HUES64 (cell line): ENCODE data around the gene SUMO2.
"Not testable (repeated sequence)": the region's sequence is repeated elsewhere in the genome, so short reads cannot be mapped to it uniquely, and the experiment has no call there.

Experiments
- H3K27ac ChIP-seq: 2 replicates; pipeline ENCODE4 v1.7.0; 2013; ENCODE audit warnings: low read depth, low read length, inconsistent platforms
- H3K27me3 ChIP-seq: 2 replicates; pipeline ENCODE4 v1.6.1; 2013; ENCODE audit warnings: mild to moderate bottlenecking, low read length; ENCODE audit not compliant: insufficient read depth
- H3K36me3 ChIP-seq: 2 replicates; pipeline ENCODE4 v1.6.1; 2013; ENCODE audit warnings: mild to moderate bottlenecking, low read length; ENCODE audit not compliant: insufficient read depth
- H3K4me1 ChIP-seq: 2 replicates; pipeline ENCODE4 v1.6.1; 2013; ENCODE audit warnings: mild to moderate bottlenecking, low read length, moderate library complexity; ENCODE audit not compliant: insufficient read depth
- H3K4me3 ChIP-seq: 2 replicates; pipeline ENCODE4 v1.5.1; 2013; ENCODE audit warnings: mild to moderate bottlenecking, low read length, moderate library complexity
- H3K9ac ChIP-seq: 2 replicates; pipeline ENCODE4 v1.6.1; 2013; ENCODE audit warnings: mild to moderate bottlenecking, low read depth, low read length
- H3K9me3 ChIP-seq: 2 replicates; pipeline ENCODE4 v1.6.1; 2013; ENCODE audit warnings: low read depth, low read length; ENCODE audit not compliant: insufficient read depth
- WGBS: fragments of 150-250, 120-280 bp; methylation state at CpG from one replicate; pipeline ENCODE4 v1.1.7; 2013; ENCODE audit warnings: missing lambda C conversion rate; 5-methylcytosine and 5-hydroxymethylcytosine counted together

The SUMO2 gene

GRCh38 chr17:75158480-75158879 is 24.3 kb downstream of the SUMO2 start:
- H3K27me3 ChIP-seq, H3K36me3 ChIP-seq, H3K4me1 ChIP-seq, H3K9me3 ChIP-seq, H3K9ac ChIP-seq, H3K4me3 ChIP-seq, H3K27ac ChIP-seq: not testable (repeated sequence)
- WGBS, result 92% methylated on average over 8 of the region's 8 CpGs

- Histone ChIP-seq H3K36me3 (no peaks in the 10 kb centered on the region), H3K9ac (0 out of 2 replicates have a peak overlapping the region, but pooled peaks have one; percentile 0), H3K27me3 (no peaks in the 10 kb centered on the region), H3K4me3 (peak overlapping the region; percentile 45), H3K9me3 (no peaks in the 10 kb centered on the region), H3K27ac (peak overlapping the region; percentile 68; the same call in 1 of the 2 replicates), H3K4me1 (peaks cover 23% of the 10 kb centered on the region)
- 78% methylated on average over 2 of the region's 3 CpGs for WGBS
Measured at GRCh38 chr17:75155191-75155601, 27.6 kb downstream of the SUMO2 start.

GRCh38 chr17:75154195-75155106 is 28.3 kb downstream of the SUMO2 start, which contains the start of gene JPT1:
Gene JPT1 (minus strand): TSS chr17:75154512. CDS start chr17:75154397, 115 bp downstream.
- peaks cover 5% of the 10 kb centered on the region; the same call in 1 of the 2 replicates for H3K36me3 ChIP-seq
- no peaks in the 10 kb centered on the region for H3K27me3 ChIP-seq
- H3K9ac ChIP-seq, result peak within 1 kb of the TSS; percentile 95
- peak within 1 kb of the TSS; percentile 94 for H3K4me3 ChIP-seq
- peaks cover 23% of the 10 kb centered on the region for H3K4me1 ChIP-seq
- WGBS, result 2% methylated on average over 67 of the region's 67 CpGs
- peak within 1 kb of the TSS; percentile 78 for H3K27ac ChIP-seq
- no peaks in the 10 kb centered on the region for H3K9me3 ChIP-seq

- H3K36me3 ChIP-seq, result peaks cover 9% of the 10 kb centered on the region
- H3K4me3 ChIP-seq, result peak overlapping the region; percentile 94
- WGBS, result under 1% methylated on average over 35 of the region's 35 CpGs
- H3K9ac ChIP-seq, result peak overlapping the region; percentile 95
- H3K4me1 ChIP-seq, result peaks cover 23% of the 10 kb centered on the region
- H3K9me3 ChIP-seq, result no peaks in the 10 kb centered on the region
- H3K27me3 ChIP-seq, result no peaks in the 10 kb centered on the region
- peak overlapping the region; percentile 78 for H3K27ac ChIP-seq
Measured at GRCh38 chr17:75153780-75154194, 29.0 kb downstream of the SUMO2 start.

GRCh38 chr17:75152922-75153779 is 29.6 kb downstream of the SUMO2 start:
- Histone ChIP-seq H3K4me3 (peak overlapping the region; percentile 94), H3K9ac (peak overlapping the region; percentile 95), H3K36me3 (peaks cover 15% of the 10 kb centered on the region), H3K27ac (peak overlapping the region; percentile 78), H3K27me3 (no peaks in the 10 kb centered on the region), H3K9me3 (no peaks in the 10 kb centered on the region), H3K4me1 (peaks cover 23% of the 10 kb centered on the region)
- under 1% methylated on average over 28 of the region's 28 CpGs for WGBS

GRCh38 chr17:75152523-75152921 is 30.2 kb downstream of the SUMO2 start:
- Histone ChIP-seq H3K36me3 (peaks cover 21% of the 10 kb centered on the region), H3K27ac (peak overlapping the region; percentile 71; the same call in 1 of the 2 replicates), H3K9me3 (no peaks in the 10 kb centered on the region), H3K4me1 (peaks cover 23% of the 10 kb centered on the region), H3K4me3 (peak overlapping the region; percentile 94), H3K9ac (peak overlapping the region; percentile 95), H3K27me3 (no peaks in the 10 kb centered on the region)
- WGBS, result 17% methylated on average over 5 of the region's 6 CpGs

- no peak overlapping the region for H3K27ac ChIP-seq
- 72% methylated on average over 3 of the region's 6 CpGs for WGBS
Measured at GRCh38 chr17:75151930-75152329, 30.8 kb downstream of the SUMO2 start.

GRCh38 chr17:75147878-75148546 is 34.7 kb downstream of the SUMO2 start:
- H3K36me3 ChIP-seq, result peaks cover 66% of the 10 kb centered on the region
- no peaks in the 10 kb centered on the region for H3K9me3 ChIP-seq
- no peak overlapping the region for H3K9ac ChIP-seq
- H3K27ac ChIP-seq, result no peak overlapping the region
- H3K4me1 ChIP-seq, result peaks cover 13% of the 10 kb centered on the region
- WGBS, result 98% methylated on average over 6 of the region's 6 CpGs
- no peaks in the 10 kb centered on the region for H3K27me3 ChIP-seq
- H3K4me3 ChIP-seq, result no peak overlapping the region

More at GRCh38 chr17:75151930-75152329, 30.8 kb downstream of the SUMO2 start:
- Histone ChIP-seq H3K4me3 (peak overlapping the region; percentile 94), H3K27me3 (no peaks in the 10 kb centered on the region), H3K4me1 (peaks cover 23% of the 10 kb centered on the region), H3K36me3 (peaks cover 27% of the 10 kb centered on the region), H3K9me3 (no peaks in the 10 kb centered on the region), H3K9ac (peak overlapping the region; percentile 95; the same call in 1 of the 2 replicates)

GRCh38 chr17:75146592-75146991 is 36.2 kb downstream of the SUMO2 start:
- H3K4me1 ChIP-seq, result no peaks in the 10 kb centered on the region
- peaks cover 79% of the 10 kb centered on the region for H3K36me3 ChIP-seq
- 92% methylated on average over 3 of the region's 3 CpGs for WGBS
- no peak overlapping the region for H3K9ac ChIP-seq
- H3K4me3 ChIP-seq, result no peak overlapping the region
- no peak overlapping the region for H3K27ac ChIP-seq
- no peaks in the 10 kb centered on the region for H3K9me3 ChIP-seq
- H3K27me3 ChIP-seq, result no peaks in the 10 kb centered on the region

GRCh38 chr17:75144816-75145512 is 37.8 kb downstream of the SUMO2 start:
- Histone ChIP-seq H3K9me3 (no peaks in the 10 kb centered on the region), H3K4me1 (no peaks in the 10 kb centered on the region), H3K27ac (no peak overlapping the region), H3K27me3 (no peaks in the 10 kb centered on the region), H3K4me3 (no peak overlapping the region), H3K36me3 (peaks cover 94% of the 10 kb centered on the region), H3K9ac (no peak overlapping the region)
- 97% methylated on average over 11 of the region's 11 CpGs for WGBS
